GM12878 (cell line): ENCODE results near the gene ESYT2. TPM values are rescaled to one million over a fixed set of nuclear protein-coding genes. Genes with fewer than 3 reads are reported as not detected.

Experiments used
- ATAC-seq: fragments of 200-7000 bp; cut with Tn5 transposase; 3 replicates; pipeline ENCODE4 v1.9.1; 2020; ENCODE audit warnings: mild to moderate bottlenecking, moderate library complexity
- BruUV-seq: library from RNA; stranded (reverse); fragments of 400-500 nt; replicated peaks from 2 replicates; lab custom pipeline; 2021; lab: Mats Ljungman, UMichigan
- CTCF ChIA-PET: fragments of 300-600 bp; sonication (Branson Sonifier 250); formaldehyde crosslinking; extraction: SDS; loops from one replicate; lab custom pipeline; 2021; ENCODE audit warnings: inconsistent platforms; lab: Yijun Ruan, JAX
- POLR2A ChIA-PET: fragments of 350-600 bp; formaldehyde crosslinking; extraction: SDS; loops from one replicate; lab custom pipeline; 2021; ENCODE audit warnings: inconsistent platforms; lab: Charles Lee
- RAD21 ChIA-PET: fragments of 300-600 bp; sonication (Branson Sonifier 250); formaldehyde crosslinking; loops from one replicate; lab custom pipeline; 2023; ENCODE audit warnings: antibody characterized with exemption; ENCODE audit not compliant: unreplicated experiment; lab: Charles Lee
- SMC1A ChIA-PET: fragments of 300-600 bp; sonication (Branson Sonifier 250); formaldehyde crosslinking; loops from one replicate; lab custom pipeline; 2023; ENCODE audit not compliant: unreplicated experiment, uncharacterized antibody; lab: Charles Lee
- DNase-seq: peaks from one replicate; pipeline ENCODE4 v3.0.0-alpha.2; 2011; ENCODE audit warnings: low read depth, low spot score
- FAIRE-seq: peaks from 3 replicates; lab custom pipeline; 2011; peaks lifted over from hg19 to GRCh38; lab: Jason Lieb, UNC
- H2AFZ ChIP-seq: 2 replicates; pipeline ENCODE4 v1.6.0; 2011; ENCODE audit warnings: low read depth, low read length, control low read depth; ENCODE audit not compliant: control insufficient read depth
- H3K27ac ChIP-seq: 2 replicates; pipeline ENCODE4 v1.5.1; 2011; ENCODE audit warnings: control low read depth; ENCODE audit not compliant: control insufficient read depth, insufficient read depth
- H3K27me3 ChIP-seq, 2 experiments: replicated peaks in 1 of 2; 2 replicates each; pipeline versions ENCODE4 v1.6.0 to v1.6.1; 2011; ENCODE audit warnings: low read length in 1 of 2; ENCODE audit not compliant: control insufficient read depth in 2 of 2, insufficient read depth in 2 of 2
- H3K36me3 ChIP-seq, 2 experiments: 2 replicates each; pipeline ENCODE4 v1.5.1; 2011; ENCODE audit warnings: low read length in 1 of 2; ENCODE audit not compliant: control insufficient read depth in 2 of 2, insufficient read depth in 2 of 2
- H3K4me1 ChIP-seq: 2 replicates; pipeline ENCODE4 v1.6.1; 2011; ENCODE audit warnings: mild to moderate bottlenecking, low read length, moderate library complexity, mixed read lengths; ENCODE audit not compliant: control insufficient read depth, insufficient read depth
- H3K4me2 ChIP-seq: 2 replicates; pipeline ENCODE4 v1.6.0; 2011; ENCODE audit warnings: control low read depth; ENCODE audit not compliant: control insufficient read depth, insufficient read depth
- H3K4me3 ChIP-seq: fragments of 200-600 bp; sonication (generic); 2 replicates; pipeline ENCODE4 v1.5.1; 2016
- H3K79me2 ChIP-seq: 2 replicates; pipeline ENCODE4 v1.6.0; 2011; ENCODE audit warnings: low read length; ENCODE audit not compliant: control insufficient read depth, insufficient read depth
- H3K9ac ChIP-seq: 2 replicates; pipeline ENCODE4 v1.8.0; 2011; ENCODE audit warnings: low read length, control low read depth, mixed read lengths; ENCODE audit not compliant: control insufficient read depth, insufficient read depth
- H3K9me3 ChIP-seq: replicated peaks from 3 replicates; pipeline ENCODE4 v1.5.1; 2011; ENCODE audit warnings: mild to moderate bottlenecking, low read length; ENCODE audit not compliant: control insufficient read depth, insufficient read depth
- H4K20me1 ChIP-seq: 2 replicates; pipeline ENCODE4 v1.6.0; 2011; ENCODE audit not compliant: control insufficient read depth, insufficient read depth
- ATF7 ChIP-seq: fragments of 450-650 bp; IDR thresholded peaks from 2 replicates; pipeline ENCODE4 v1.6.1; 2016; ENCODE audit warnings: low read depth, mild to moderate bottlenecking
- EGR1 ChIP-seq, 2 experiments: IDR thresholded peaks; 1 replicate in 1 of 2; 2 replicates in 1 of 2; pipeline ENCODE4 v1.6.1; 2011 to 2012; ENCODE audit warnings: low read depth in 2 of 2, low read length in 2 of 2, borderline replicate concordance in 1 of 2, mild to moderate bottlenecking in 1 of 2, moderate library complexity in 1 of 2
- ETV6 ChIP-seq, 2 experiments: fragments of 450-650 bp in 1 of 2; IDR thresholded peaks in 1 of 2; conservative IDR thresholded peaks in 1 of 2; 2 replicates each; pipeline ENCODE4 v1.6.1; 2014; ENCODE audit warnings: antibody characterized with exemption in 1 of 2, borderline replicate concordance in 1 of 2, low read depth in 1 of 2, mild to moderate bottlenecking in 1 of 2, moderate library complexity in 1 of 2
- HDGF ChIP-seq: fragments of 450-650 bp; IDR thresholded peaks from 2 replicates; pipeline ENCODE4 v1.6.1; 2016; ENCODE audit warnings: antibody characterized with exemption
- NBN ChIP-seq: fragments of 450-650 bp; IDR thresholded peaks from 2 replicates; pipeline ENCODE4 v1.6.1; 2016
- NKRF ChIP-seq: fragments of 450-650 bp; conservative IDR thresholded peaks from 2 replicates; pipeline ENCODE4 v1.6.1; 2017; ENCODE audit warnings: mild to moderate bottlenecking, moderate library complexity
- PML ChIP-seq: IDR thresholded peaks from 2 replicates; pipeline ENCODE4 v1.6.1; 2012; ENCODE audit warnings: low read length, inconsistent platforms
- RBBP5 ChIP-seq: fragments of 200-600 bp; sonication (generic); conservative IDR thresholded peaks from 2 replicates; pipeline ENCODE4 v1.6.1; 2016
- SP1 ChIP-seq: IDR thresholded peaks from one replicate; pipeline ENCODE4 v1.6.1; 2011; ENCODE audit warnings: low read depth, low read length
- STAT3 ChIP-seq: IDR thresholded peaks from 2 replicates; pipeline ENCODE4 v1.6.1; 2011; ENCODE audit warnings: low read depth, low read length, improper control_type of control experiment
- ZZZ3 ChIP-seq: IDR thresholded peaks from 2 replicates; pipeline ENCODE4 v1.6.1; 2011; ENCODE audit warnings: low read depth; ENCODE audit not compliant: control insufficient read depth, insufficient read length
- WGBS: methylation state at CpG from one replicate; pipeline ENCODE4 v1.1.6; 2016; ENCODE audit warnings: low lambda C conversion rate; ENCODE audit not compliant: insufficient replicate concordance, insufficient coverage; ENCODE audit errors: missing lambda C conversion rate; 5-methylcytosine and 5-hydroxymethylcytosine counted together
- in situ Hi-C: fragments of 300-500 bp; cut with MboI; formaldehyde crosslinking; loops from 9 replicates; pipeline ENCODE4 v1.14.3; 2018; ENCODE audit warnings: mixed read lengths
- intact Hi-C: fragments of 100-400 bp; cut with micrococcal nuclease; formaldehyde crosslinking; loops from one replicate; pipeline ENCODE4 v1.14.2; 2022; ENCODE audit not compliant: unreplicated experiment
- polyA plus RNA-seq, 11 experiments: library from polyadenylated mRNA; depleted of rRNA in 4 of 11; unstranded in 6 of 11; stranded (reverse) in 5 of 11; fragments of >200 nt; fragmentation: Nextera tagmentation in 4 of 11; fragmentation: Illumina TruSeq in 1 of 11; extraction: Ambion mirVana in 4 of 11; extraction: Trizol in 1 of 11; gene quantifications; 1 replicate in 1 of 11; 2 replicates in 10 of 11; pipeline versions ENCODE4 v1.2.1 to v1.2.3, GENCODE V29; 2011 to 2016; ENCODE audit warnings: inconsistent platforms in 2 of 11, missing spikeins in 2 of 11, low read depth in 1 of 11
- total RNA-seq, 4 experiments: library from RNA; depleted of rRNA in 3 of 4; stranded (reverse); fragments of >200 nt in 3 of 4; fragmentation: Illumina TruSeq in 1 of 4; extraction: Trizol in 1 of 4; gene quantifications; 2 replicates each; pipeline versions ENCODE4 v1.2.1 to v1.2.3, GENCODE V29; 2013 to 2021
- TF ChIP-seq, protein P1 (sequence below): fragments of 150-350 bp; IDR thresholded peaks from 2 replicates; pipeline ENCODE4 v1.6.1; 2014; ENCODE audit warnings: mild to moderate bottlenecking, low read depth, low read length
- TF ChIP-seq, protein P2 (sequence below): fragments of 450-650 bp; IDR thresholded peaks from 2 replicates; pipeline ENCODE4 v1.6.1; 2017; ENCODE audit warnings: mild to moderate bottlenecking

Gene ESYT2
- total and polyA plus RNA-seq, 10 of the 15 experiments (the other 5 are each of a cell fraction or from before 2014, with no cell fraction given), result 1.9 to 44.6 (median 21.4) TPM

GRCh38 chr7:158854681-158855081 is 25.4 kb upstream of the ESYT2 start:
- Histone ChIP-seq H3K27me3 (no peaks in the 10 kb centered on the region), H3K4me2 (no peak overlapping the region), H3K4me1 (no peaks in the 10 kb centered on the region), H3K4me3 (no peak overlapping the region), H3K9ac (no peak overlapping the region), H3K79me2 (peaks cover 4% of the 10 kb centered on the region), H3K36me3 (no peaks in the 10 kb centered on the region), H4K20me1 (no peaks in the 10 kb centered on the region), H2AFZ (no peak overlapping the region), H3K9me3 (no peaks in the 10 kb centered on the region; the same call in 2 of the 3 replicates), H3K27ac (no peak overlapping the region)
- TF ChIP-seq ATF7, result no peak
- no peak for TF ChIP-seq ZZZ3
- no peak for TF ChIP-seq ETV6 (conservative IDR thresholded peaks at IDR 0.05 in 1 of 2, IDR thresholded peaks at IDR 0.05 in 1 of 2; ENCODE audit: borderline replicate concordance in 1 of 2, low read depth in 1 of 2)
- no peak for TF ChIP-seq RBBP5
- no peak for TF ChIP-seq EGR1 (IDR thresholded peaks at IDR 0.05; ENCODE audit: borderline replicate concordance in 1 of 2, low read depth in 2 of 2, low read length in 2 of 2)
- no peak for TF ChIP-seq SP1
- no peak for TF ChIP-seq NKRF
- TF ChIP-seq HDGF, result no peak
- no peak for TF ChIP-seq STAT3
- TF ChIP-seq, protein P1, sequence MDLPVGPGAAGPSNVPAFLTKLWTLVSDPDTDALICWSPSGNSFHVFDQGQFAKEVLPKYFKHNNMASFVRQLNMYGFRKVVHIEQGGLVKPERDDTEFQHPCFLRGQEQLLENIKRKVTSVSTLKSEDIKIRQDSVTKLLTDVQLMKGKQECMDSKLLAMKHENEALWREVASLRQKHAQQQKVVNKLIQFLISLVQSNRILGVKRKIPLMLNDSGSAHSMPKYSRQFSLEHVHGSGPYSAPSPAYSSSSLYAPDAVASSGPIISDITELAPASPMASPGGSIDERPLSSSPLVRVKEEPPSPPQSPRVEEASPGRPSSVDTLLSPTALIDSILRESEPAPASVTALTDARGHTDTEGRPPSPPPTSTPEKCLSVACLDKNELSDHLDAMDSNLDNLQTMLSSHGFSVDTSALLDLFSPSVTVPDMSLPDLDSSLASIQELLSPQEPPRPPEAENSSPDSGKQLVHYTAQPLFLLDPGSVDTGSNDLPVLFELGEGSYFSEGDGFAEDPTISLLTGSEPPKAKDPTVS, result no peak
- TF ChIP-seq, protein P2, sequence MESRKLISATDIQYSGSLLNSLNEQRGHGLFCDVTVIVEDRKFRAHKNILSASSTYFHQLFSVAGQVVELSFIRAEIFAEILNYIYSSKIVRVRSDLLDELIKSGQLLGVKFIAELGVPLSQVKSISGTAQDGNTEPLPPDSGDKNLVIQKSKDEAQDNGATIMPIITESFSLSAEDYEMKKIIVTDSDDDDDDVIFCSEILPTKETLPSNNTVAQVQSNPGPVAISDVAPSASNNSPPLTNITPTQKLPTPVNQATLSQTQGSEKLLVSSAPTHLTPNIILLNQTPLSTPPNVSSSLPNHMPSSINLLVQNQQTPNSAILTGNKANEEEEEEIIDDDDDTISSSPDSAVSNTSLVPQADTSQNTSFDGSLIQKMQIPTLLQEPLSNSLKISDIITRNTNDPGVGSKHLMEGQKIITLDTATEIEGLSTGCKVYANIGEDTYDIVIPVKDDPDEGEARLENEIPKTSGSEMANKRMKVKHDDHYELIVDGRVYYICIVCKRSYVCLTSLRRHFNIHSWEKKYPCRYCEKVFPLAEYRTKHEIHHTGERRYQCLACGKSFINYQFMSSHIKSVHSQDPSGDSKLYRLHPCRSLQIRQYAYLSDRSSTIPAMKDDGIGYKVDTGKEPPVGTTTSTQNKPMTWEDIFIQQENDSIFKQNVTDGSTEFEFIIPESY, result no peak
- TF ChIP-seq PML, result no peak
- no peak for TF ChIP-seq NBN
- no peak for DNase-seq
- ChIA-PET SMC1A (interaction anchor here (1.4 kb wide), 1 partner anchor 19 kb away, joined by 7 read pairs; no protein-coding TSS in a partner anchor), POLR2A (no interaction called here), CTCF (no interaction called here), RAD21 (interaction anchor here (1.6 kb wide), 1 partner anchor 122 kb away, joined by 4 read pairs; no protein-coding TSS in a partner anchor)
- 45% methylated on average over 7 of the region's 7 CpGs for WGBS
- FAIRE-seq, result no peak
- in situ Hi-C loops (no loop called here), intact Hi-C loops (no loop called here)
- ATAC-seq, result no peak
- no TSS peak for BruUV-seq
